Endothelial cell of umbilical vein (primary cell): ENCODE measurements around the gene NKD2.

Experiments
- EZH2 ChIP-seq: IDR thresholded peaks from 2 replicates; pipeline ENCODE4 v1.6.1; 2012; ENCODE audit warnings: borderline replicate concordance, low read depth, mild to moderate bottlenecking, moderate library complexity, low read length, inconsistent platforms; ENCODE audit not compliant: severe bottlenecking
- JUN ChIP-seq: IDR thresholded peaks from 2 replicates; pipeline ENCODE4 v1.6.1; 2011; ENCODE audit warnings: borderline replicate concordance, low read depth; ENCODE audit not compliant: insufficient read length, insufficient read depth
- POLR2A ChIP-seq: IDR thresholded peaks from 2 replicates; pipeline ENCODE4 v1.6.1; 2012; ENCODE audit warnings: low read depth, mild to moderate bottlenecking, control low read depth, low read length
- TF ChIP-seq, protein P1 (sequence below), 2 donors: IDR thresholded peaks; 1 replicate in 1 of 2; 2 replicates in 1 of 2; pipeline ENCODE4 v1.5.1; 2011; ENCODE audit warnings: low read length in 2 of 2, mild to moderate bottlenecking in 2 of 2, moderate library complexity in 2 of 2, control low read depth in 1 of 2, inconsistent platforms in 1 of 2, low read depth in 1 of 2; ENCODE audit not compliant: insufficient read depth in 1 of 2; ENCODE audit errors: extremely low read depth in 1 of 2
- TF ChIP-seq, protein P2 (sequence below): IDR thresholded peaks from 2 replicates; pipeline ENCODE4 v1.6.1; 2011; ENCODE audit not compliant: insufficient read depth, insufficient read length

DNA sequence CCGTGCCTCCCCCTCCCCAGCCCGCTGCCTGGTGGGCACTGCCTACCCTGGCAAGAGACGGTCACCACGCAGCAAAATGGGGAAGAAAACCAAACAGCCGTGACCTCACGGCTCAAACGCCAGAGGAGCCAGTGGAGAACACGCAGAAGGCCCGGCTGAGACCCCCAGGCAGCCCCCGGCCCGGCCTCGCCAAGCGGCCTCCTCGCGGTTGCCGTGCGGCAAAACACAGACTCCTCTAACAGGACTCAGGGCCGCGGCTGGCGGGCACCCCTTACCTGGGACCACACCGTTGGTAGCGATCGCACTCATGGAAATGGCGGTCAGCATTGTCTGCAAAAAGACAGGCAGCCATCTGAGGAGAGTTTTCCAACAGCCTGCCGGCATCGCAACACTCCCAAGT is 79.4 kb downstream of the NKD2 start:
- TF ChIP-seq, protein P1, sequence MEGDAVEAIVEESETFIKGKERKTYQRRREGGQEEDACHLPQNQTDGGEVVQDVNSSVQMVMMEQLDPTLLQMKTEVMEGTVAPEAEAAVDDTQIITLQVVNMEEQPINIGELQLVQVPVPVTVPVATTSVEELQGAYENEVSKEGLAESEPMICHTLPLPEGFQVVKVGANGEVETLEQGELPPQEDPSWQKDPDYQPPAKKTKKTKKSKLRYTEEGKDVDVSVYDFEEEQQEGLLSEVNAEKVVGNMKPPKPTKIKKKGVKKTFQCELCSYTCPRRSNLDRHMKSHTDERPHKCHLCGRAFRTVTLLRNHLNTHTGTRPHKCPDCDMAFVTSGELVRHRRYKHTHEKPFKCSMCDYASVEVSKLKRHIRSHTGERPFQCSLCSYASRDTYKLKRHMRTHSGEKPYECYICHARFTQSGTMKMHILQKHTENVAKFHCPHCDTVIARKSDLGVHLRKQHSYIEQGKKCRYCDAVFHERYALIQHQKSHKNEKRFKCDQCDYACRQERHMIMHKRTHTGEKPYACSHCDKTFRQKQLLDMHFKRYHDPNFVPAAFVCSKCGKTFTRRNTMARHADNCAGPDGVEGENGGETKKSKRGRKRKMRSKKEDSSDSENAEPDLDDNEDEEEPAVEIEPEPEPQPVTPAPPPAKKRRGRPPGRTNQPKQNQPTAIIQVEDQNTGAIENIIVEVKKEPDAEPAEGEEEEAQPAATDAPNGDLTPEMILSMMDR (IDR thresholded peaks at IDR 0.05; ENCODE audit: extremely low read depth in 1 of 2, insufficient read depth in 1 of 2, low read depth in 1 of 2, low read length in 2 of 2) = no peak
- TF ChIP-seq JUN = no peak
- TF ChIP-seq POLR2A = no peak
- TF ChIP-seq, protein P2, sequence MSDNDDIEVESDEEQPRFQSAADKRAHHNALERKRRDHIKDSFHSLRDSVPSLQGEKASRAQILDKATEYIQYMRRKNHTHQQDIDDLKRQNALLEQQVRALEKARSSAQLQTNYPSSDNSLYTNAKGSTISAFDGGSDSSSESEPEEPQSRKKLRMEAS = no peak
- no peak for TF ChIP-seq EZH2
